Endodermal cell (in vitro differentiated cells): ENCODE measurements around the gene L1TD1. TPM values are rescaled to one million over a fixed set of nuclear protein-coding genes. Genes with fewer than 3 reads are reported as not detected.
A peak's percentile ranks its signal among the peaks of the same experiment; 100 is the strongest.

ENCODE experiments used
- DNase-seq: peaks from one replicate; pipeline ENCODE4 v3.0.0-alpha.2; 2017
- H3K27ac ChIP-seq: 2 replicates; pipeline ENCODE4 v1.5.1; 2013; ENCODE audit warnings: mild to moderate bottlenecking, low read depth, low read length, moderate library complexity
- H3K27me3 ChIP-seq: 2 replicates; pipeline ENCODE4 v1.6.1; 2013; ENCODE audit warnings: mild to moderate bottlenecking, low read length, moderate library complexity; ENCODE audit not compliant: insufficient read depth, control insufficient read depth, poor library complexity, severe bottlenecking
- H3K36me3 ChIP-seq: 2 replicates; pipeline ENCODE4 v1.7.0; 2013; ENCODE audit warnings: mild to moderate bottlenecking, low read length, moderate library complexity; ENCODE audit not compliant: control insufficient read depth, insufficient read depth
- H3K4me1 ChIP-seq: one replicate; pipeline ENCODE4 v1.7.0; 2013; ENCODE audit warnings: low read length; ENCODE audit not compliant: control insufficient read depth, insufficient read depth
- H3K4me3 ChIP-seq: 2 replicates; pipeline ENCODE4 v1.5.1; 2013; ENCODE audit warnings: mild to moderate bottlenecking, low read length, moderate library complexity
- H3K9ac ChIP-seq: 2 replicates; pipeline ENCODE4 v1.6.1; 2013; ENCODE audit warnings: mild to moderate bottlenecking, low read length, moderate library complexity; ENCODE audit not compliant: poor library complexity, severe bottlenecking; ENCODE audit errors: extremely low read depth
- H3K9me3 ChIP-seq: 2 replicates; pipeline ENCODE4 v1.6.1; 2013; ENCODE audit warnings: mild to moderate bottlenecking, low read length, moderate library complexity; ENCODE audit not compliant: control insufficient read depth
- H3K27ac Mint-ChIP-seq: 2 replicates; pipeline ENCODE4 v1.8.0; 2020; ENCODE audit warnings: mixed read lengths
- H3K27me3 Mint-ChIP-seq: 2 replicates; pipeline ENCODE4 v1.8.0; 2021; ENCODE audit warnings: mild to moderate bottlenecking, mixed read lengths; ENCODE audit not compliant: insufficient read depth
- H3K36me3 Mint-ChIP-seq: 2 replicates; pipeline ENCODE4 v1.8.0; 2020; ENCODE audit warnings: low read depth, mixed read lengths
- H3K4me1 Mint-ChIP-seq: 2 replicates; pipeline ENCODE4 v1.8.0; 2020; ENCODE audit warnings: mixed read lengths
- H3K4me3 Mint-ChIP-seq: 2 replicates; pipeline ENCODE4 v1.8.0; 2020; ENCODE audit warnings: mild to moderate bottlenecking, moderate library complexity, mixed read lengths
- H3K9me3 Mint-ChIP-seq: 2 replicates; pipeline ENCODE4 v1.8.0; 2020; ENCODE audit warnings: mild to moderate bottlenecking, mixed read lengths
- WGBS, 2 experiments: methylation state at CpG; one replicate each; pipeline versions ENCODE4 v1.1.5 to v1.1.7; 2013; ENCODE audit warnings: missing lambda C conversion rate in 2 of 2, mixed read lengths in 1 of 2; ENCODE audit not compliant: insufficient coverage in 1 of 2, insufficient read length in 1 of 2; 5-methylcytosine and 5-hydroxymethylcytosine counted together
- total RNA-seq, 2 donors: library from RNA; stranded (reverse); fragmentation: NEBNext Ultra II Directional in 1 of 2; extraction: Animal tissue kit (Norgen Biotek cat#: 25700) in 1 of 2; gene quantifications; 2 replicates in 1 of 2; 3 replicates in 1 of 2; pipeline ENCODE4 v1.2.1, GENCODE V29; 2021
- TF ChIP-seq, protein P1 (sequence below): fragments of 200-600 bp; sonication (generic); conservative IDR thresholded peaks from 2 replicates; pipeline ENCODE4 v1.5.0; 2021; ENCODE audit warnings: antibody characterized with exemption, mild to moderate bottlenecking

Gene L1TD1
- total RNA-seq, 2 donors from 2014 or later = 66.7 to 200 TPM

GRCh38 chr1:62185677-62186076 lies 9.0 kb upstream of the L1TD1 start:
- Histone ChIP-seq H3K9ac (no peak overlapping the region), H3K9me3 (no peaks in the 10 kb centered on the region), H3K27me3 (no peaks in the 10 kb centered on the region), H3K36me3 (no peaks in the 10 kb centered on the region), H3K4me1 (peaks cover 3% of the 10 kb centered on the region), H3K27ac (no peak overlapping the region), H3K4me3 (no peak overlapping the region)
- 88 to 91% methylated on average over 1 to 3 of the region's 3 CpGs for whole genome bisulfite sequencing, 2 experiments
- Mint-ChIP-seq H3K4me3 (no peak overlapping the region), H3K4me1 (peaks cover 32% of the 10 kb centered on the region), H3K27me3 (no peaks in the 10 kb centered on the region), H3K27ac (no peak overlapping the region), H3K9me3 (no peaks in the 10 kb centered on the region), H3K36me3 (no peaks in the 10 kb centered on the region)
- peak; percentile 22 for DNase-seq
- TF ChIP-seq, protein P1, sequence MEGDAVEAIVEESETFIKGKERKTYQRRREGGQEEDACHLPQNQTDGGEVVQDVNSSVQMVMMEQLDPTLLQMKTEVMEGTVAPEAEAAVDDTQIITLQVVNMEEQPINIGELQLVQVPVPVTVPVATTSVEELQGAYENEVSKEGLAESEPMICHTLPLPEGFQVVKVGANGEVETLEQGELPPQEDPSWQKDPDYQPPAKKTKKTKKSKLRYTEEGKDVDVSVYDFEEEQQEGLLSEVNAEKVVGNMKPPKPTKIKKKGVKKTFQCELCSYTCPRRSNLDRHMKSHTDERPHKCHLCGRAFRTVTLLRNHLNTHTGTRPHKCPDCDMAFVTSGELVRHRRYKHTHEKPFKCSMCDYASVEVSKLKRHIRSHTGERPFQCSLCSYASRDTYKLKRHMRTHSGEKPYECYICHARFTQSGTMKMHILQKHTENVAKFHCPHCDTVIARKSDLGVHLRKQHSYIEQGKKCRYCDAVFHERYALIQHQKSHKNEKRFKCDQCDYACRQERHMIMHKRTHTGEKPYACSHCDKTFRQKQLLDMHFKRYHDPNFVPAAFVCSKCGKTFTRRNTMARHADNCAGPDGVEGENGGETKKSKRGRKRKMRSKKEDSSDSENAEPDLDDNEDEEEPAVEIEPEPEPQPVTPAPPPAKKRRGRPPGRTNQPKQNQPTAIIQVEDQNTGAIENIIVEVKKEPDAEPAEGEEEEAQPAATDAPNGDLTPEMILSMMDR = no peak

DNA sequence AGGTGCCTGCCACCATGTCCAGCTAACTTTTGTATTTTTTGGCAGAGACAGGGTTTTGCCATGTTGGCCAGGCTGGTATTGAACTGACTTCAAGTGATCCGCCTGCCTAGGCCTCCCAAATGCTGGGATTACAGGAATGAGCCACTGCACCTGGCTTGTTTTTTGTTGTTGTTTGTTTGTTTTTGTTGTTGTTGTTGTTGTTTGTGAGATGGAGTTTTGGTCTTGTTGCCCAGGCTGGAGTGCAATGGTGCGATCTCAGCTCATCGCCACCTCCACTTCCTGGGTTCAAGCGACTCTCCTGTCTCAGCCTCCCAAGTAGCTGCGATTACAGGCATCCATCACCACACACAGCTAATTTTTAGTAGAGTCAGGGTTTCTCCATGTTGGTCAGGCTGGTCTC lies 7.1 kb upstream of the L1TD1 start:
- Mint-ChIP-seq H3K4me1 (peaks cover 19% of the 10 kb centered on the region), H3K4me3 (no peak overlapping the region), H3K27ac (no peak overlapping the region), H3K27me3 (no peaks in the 10 kb centered on the region), H3K9me3 (no peaks in the 10 kb centered on the region), H3K36me3 (no peaks in the 10 kb centered on the region)
- Histone ChIP-seq H3K36me3 (no peaks in the 10 kb centered on the region), H3K27ac (no peak overlapping the region), H3K9me3 (no peaks in the 10 kb centered on the region), H3K4me1 (no peaks in the 10 kb centered on the region), H3K9ac (no peak overlapping the region), H3K27me3 (no peaks in the 10 kb centered on the region), H3K4me3 (no peak overlapping the region)
- 98 to 100% methylated on average over 4 to 5 of the region's 5 CpGs for WGBS, 2 experiments
- TF ChIP-seq, protein P1 = no peak
- DNase-seq = peak; percentile 22

DNA sequence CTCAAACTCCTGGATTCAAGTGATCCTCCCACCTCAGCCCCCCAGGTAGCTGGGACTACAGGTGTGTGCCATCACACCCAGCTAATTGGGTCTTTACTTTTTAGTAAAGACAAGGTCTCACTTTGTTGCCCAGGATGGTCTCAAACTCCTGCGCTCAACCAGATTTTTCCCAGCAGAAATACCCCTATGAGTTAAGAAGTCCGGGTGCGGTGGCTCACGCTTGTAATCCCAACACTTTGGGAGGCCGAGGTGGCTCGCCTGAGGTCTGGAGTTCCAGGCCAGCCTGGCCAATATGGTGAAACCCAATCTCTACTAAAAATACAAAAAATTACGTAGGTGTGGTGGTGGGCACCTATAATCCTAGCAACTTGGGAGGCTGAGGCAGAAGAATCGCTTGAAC lies 6.5 kb upstream of the L1TD1 start:
- WGBS, 2 experiments = 93 to 98% methylated on average over 8 of the region's 8 CpGs
- TF ChIP-seq, protein P1 = no peak
- H3K9me3 Mint-ChIP-seq = no peaks in the 10 kb centered on the region

More for the DNA sequence above, 6.5 kb upstream of the L1TD1 start:
- Histone ChIP-seq H3K27ac (no peak overlapping the region), H3K4me1 (no peaks in the 10 kb centered on the region), H3K9me3 (no peaks in the 10 kb centered on the region), H3K27me3 (no peaks in the 10 kb centered on the region), H3K36me3 (no peaks in the 10 kb centered on the region), H3K9ac (no peak overlapping the region), H3K4me3 (no peak overlapping the region)
- Mint-ChIP-seq H3K4me1 (peaks cover 19% of the 10 kb centered on the region), H3K36me3 (no peaks in the 10 kb centered on the region), H3K27ac (no peak overlapping the region), H3K4me3 (no peak overlapping the region), H3K27me3 (no peaks in the 10 kb centered on the region)
- peak; percentile 20 for DNase-seq
